GM18507 (cell line): ENCODE measurements around the gene ACSM5.

Source experiments
- DNase-seq: peaks from one replicate; pipeline ENCODE4 v3.0.0; 2011; ENCODE audit warnings: low read depth; ENCODE audit not compliant: insufficient read length; ENCODE audit errors: extremely low spot score
- FAIRE-seq: peaks from 2 replicates; lab custom pipeline; 2011; peaks lifted over from hg19 to GRCh38; lab: Jason Lieb, UNC

ACSM5 gene

GRCh38 chr16:20409398-20410120 lies at the start of gene ACSM5:
Gene ACSM5 (plus strand): TSS chr16:20409534. CDS start chr16:20411485, 1,951 bp downstream.
- no peak for FAIRE-seq
- DNase-seq: no peak

GRCh38 chr16:20359997-20360396 lies 49.3 kb upstream of the ACSM5 start:
- no peak for DNase-seq
- no peak for FAIRE-seq

- FAIRE-seq: no peak
- no peak for DNase-seq
These were observed 46.1 kb upstream of the ACSM5 start for GRCh38 chr16:20363191-20363590.

DNA sequence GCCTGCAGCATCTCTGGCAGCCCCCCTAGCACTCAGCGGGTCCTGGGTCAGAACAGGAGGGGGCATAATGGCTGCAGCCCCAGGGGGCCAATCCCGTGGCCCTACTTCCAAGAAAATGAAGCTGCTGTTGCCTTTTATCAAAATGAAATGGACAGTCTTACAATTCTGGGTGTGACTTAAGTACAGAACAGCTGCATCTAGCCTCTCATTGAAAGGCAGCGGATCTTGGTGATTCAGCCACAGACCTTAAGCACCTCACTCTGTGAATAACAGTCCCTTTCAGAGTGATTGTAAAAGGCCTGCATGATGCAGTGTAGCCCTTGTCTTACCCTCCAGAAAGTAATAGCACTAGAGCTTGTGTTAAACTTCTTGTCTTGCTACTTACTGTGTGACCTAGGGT lies 45.3 kb upstream of the ACSM5 start:
- FAIRE-seq: no peak
- no peak for DNase-seq

DNA sequence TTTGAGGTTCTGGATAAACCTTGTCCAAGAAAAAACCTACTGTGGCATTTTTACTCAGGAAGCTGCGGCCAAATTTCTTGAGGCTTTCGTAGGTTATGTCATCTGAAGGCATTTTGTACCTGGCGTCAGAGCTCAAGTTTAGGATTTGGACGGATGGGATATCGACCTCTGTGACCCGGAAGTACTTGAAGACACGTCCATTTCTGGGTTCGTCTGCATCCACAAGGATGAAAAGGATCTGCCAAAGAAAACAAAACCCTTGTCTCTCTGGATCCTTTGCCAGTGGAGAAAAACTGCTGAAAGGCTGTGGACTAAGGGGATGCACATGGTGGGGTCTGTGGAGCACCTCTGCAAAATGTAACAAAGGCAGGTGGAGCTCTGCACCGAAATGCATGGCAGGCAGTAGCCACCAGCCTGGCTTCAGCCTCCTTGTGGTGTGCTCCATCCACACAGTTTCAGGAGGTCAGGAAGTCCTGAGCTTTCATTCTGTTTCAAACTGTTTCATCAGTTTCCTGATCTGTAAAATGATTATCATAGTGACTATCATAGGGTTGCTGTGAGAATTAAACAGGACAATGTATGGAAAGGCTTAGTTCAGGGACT lies 39.8 kb upstream of the ACSM5 start:
- FAIRE-seq (no peak), DNase-seq (no peak)

GRCh38 chr16:20372701-20373100 lies 36.6 kb upstream of the ACSM5 start:
- no peak for FAIRE-seq
- no peak for DNase-seq

- DNase-seq (no peak), FAIRE-seq (no peak)
These were observed 32.2 kb upstream of the ACSM5 start for GRCh38 chr16:20377181-20377580.

DNA sequence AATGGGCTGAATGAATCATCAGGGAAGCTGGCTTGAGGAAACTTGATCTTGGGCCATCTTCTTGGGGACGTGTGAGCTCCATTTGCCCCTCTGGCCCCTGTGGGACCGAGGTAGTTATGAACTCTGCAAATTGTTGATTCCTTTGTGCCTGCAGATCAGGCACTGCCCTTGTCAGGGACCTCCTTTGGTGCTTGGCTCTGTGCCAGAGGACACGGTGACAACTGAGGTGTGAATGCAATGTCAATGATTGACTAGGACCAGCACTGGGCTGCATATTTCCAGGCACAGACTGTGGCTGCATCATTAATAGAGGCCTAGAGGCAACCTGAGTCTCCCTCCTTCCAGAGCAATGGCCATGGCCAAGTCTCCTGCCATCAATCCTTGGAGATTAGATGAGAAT lies 28.6 kb upstream of the ACSM5 start:
- DNase-seq: no peak
- no peak for FAIRE-seq

- DNase-seq: no peak
- no peak for FAIRE-seq
These were observed 27.0 kb upstream of the ACSM5 start for GRCh38 chr16:20382202-20382948.

DNA sequence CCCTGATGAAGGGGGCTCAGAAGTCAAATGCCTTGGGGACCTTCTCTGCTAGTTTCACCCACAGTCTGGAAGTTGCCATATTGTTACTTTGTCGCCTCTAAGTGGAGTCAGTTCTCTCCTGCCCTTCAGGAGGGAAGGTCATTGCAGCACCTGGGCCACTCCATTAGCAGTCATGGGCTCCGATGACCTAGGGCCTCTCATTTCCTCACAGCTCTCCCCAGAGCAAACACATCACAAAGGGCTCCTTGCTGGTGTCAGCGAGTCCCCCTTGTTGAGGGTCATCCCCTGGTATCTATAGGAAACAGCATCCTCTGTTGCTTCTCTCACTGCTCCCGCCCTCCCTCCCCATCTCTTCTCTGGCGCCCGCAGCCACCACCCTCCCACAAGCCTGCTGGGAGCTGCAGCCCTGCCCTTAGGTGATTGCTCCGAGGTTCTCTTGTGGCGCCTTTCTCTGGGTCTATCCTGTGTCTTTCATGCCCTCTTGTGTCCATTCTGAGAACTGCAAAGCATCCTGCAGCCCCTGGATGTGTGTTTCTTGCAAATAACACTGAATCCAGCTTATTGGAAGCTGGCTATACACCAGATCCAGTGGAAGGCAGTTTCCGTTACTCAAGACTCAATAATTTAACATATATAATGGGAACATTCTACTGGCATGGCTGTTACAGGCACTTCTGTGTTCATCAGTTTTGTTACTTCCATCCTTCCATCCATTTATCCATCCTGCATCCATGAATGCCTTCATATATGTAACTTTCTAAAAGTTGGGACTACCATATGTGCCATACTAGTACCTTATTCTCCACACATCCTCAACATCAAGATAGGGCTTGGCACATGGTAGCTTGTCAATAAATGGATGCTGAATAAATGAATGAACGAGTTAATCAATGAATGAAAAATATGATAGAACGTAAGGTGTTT lies 26.0 kb upstream of the ACSM5 start:
- DNase-seq (peak; percentile 40), FAIRE-seq (peak; percentile 21)

GRCh38 chr16:20385844-20386832 lies 23.2 kb upstream of the ACSM5 start:
- FAIRE-seq (peak; percentile 67), DNase-seq (peak; percentile 30)

DNA sequence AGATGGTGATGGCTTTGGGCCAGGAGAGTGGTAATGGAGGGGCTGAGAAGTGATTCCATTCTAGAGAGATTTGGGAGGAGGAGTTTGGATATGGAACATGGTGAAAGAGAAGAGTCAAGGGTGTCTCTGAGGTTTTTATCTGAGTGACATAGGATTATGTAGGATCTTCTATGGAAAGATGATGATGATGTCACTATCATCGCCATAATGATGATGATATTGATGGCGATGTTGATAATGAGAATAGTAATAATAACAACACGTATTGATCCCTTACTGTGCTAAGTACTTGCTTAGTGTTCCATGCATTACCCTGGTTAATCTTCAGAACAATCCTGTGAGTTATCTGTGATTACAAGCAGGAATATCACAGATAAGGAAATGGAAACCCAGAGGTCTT lies 21.4 kb upstream of the ACSM5 start:
- FAIRE-seq: no peak
- DNase-seq: no peak

GRCh38 chr16:20388854-20389253 lies 20.5 kb upstream of the ACSM5 start:
- DNase-seq: no peak
- no peak for FAIRE-seq

GRCh38 chr16:20391045-20391444 lies 18.3 kb upstream of the ACSM5 start:
- no peak for FAIRE-seq

GRCh38 chr16:20393801-20394577 lies 15.3 kb upstream of the ACSM5 start:
- no peak for DNase-seq
- no peak for FAIRE-seq

More at GRCh38 chr16:20391045-20391444, 18.3 kb upstream of the ACSM5 start:
- no peak for DNase-seq

DNA sequence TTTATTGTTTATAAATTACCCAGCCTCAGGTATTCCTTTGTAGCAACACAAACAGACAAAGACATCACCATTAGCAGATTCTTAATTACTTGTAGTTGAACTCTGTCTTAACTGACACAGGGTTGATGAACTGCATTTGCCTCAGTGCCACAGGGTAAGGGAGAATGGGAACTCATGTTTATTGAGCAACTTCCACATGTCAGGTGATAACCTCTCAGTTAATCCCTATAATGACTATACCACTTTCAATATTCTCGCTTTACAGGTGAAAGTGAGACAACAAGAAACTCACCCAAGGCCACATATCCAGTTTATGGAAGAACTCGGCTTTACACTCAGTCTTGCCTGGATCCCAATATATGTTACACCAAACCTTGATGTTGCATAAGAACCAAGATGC lies 13.4 kb upstream of the ACSM5 start:
- FAIRE-seq (no peak), DNase-seq (no peak)

- no peak for DNase-seq
- no peak for FAIRE-seq
These were observed 12.4 kb upstream of the ACSM5 start for GRCh38 chr16:20396846-20397467.
